MG63 (cell line): Measurements from ENCODE around the gene PTPRQ. TPM values are rescaled to one million over a fixed set of nuclear protein-coding genes. Genes with fewer than 3 reads are reported as not detected.

Experiments used
- DNase-seq: peaks from one replicate; pipeline ENCODE4 v3.0.0-alpha.2; 2020
- H3K27me3 ChIP-seq: fragments of 250-450 bp; sonication (Bioruptor Pico); 2 replicates; pipeline ENCODE4 v1.5.1; 2020; ENCODE audit warnings: mild to moderate bottlenecking, moderate library complexity
- H3K36me3 ChIP-seq: fragments of 250-450 bp; sonication (Bioruptor Pico); 2 replicates; pipeline ENCODE4 v1.5.1; 2020; ENCODE audit warnings: mild to moderate bottlenecking, moderate library complexity
- H3K4me3 ChIP-seq: fragments of 250-450 bp; sonication (Bioruptor Pico); 2 replicates; pipeline ENCODE4 v1.5.1; 2020; ENCODE audit warnings: mild to moderate bottlenecking, moderate library complexity
- H3K9me3 ChIP-seq: fragments of 250-450 bp; sonication (Bioruptor Pico); 2 replicates; pipeline ENCODE4 v1.5.1; 2020; ENCODE audit warnings: mild to moderate bottlenecking, moderate library complexity
- total RNA-seq: library from RNA; depleted of rRNA; stranded (reverse); fragments of >200 nt; shearing (Covaris generic); gene quantifications from 2 replicates; pipeline ENCODE4 v1.2.3, GENCODE V29; 2014; ENCODE audit warnings: low replicate concordance

PTPRQ gene
- total RNA-seq, 1 experiment from 2014 or later, result 4.0 TPM

DNA sequence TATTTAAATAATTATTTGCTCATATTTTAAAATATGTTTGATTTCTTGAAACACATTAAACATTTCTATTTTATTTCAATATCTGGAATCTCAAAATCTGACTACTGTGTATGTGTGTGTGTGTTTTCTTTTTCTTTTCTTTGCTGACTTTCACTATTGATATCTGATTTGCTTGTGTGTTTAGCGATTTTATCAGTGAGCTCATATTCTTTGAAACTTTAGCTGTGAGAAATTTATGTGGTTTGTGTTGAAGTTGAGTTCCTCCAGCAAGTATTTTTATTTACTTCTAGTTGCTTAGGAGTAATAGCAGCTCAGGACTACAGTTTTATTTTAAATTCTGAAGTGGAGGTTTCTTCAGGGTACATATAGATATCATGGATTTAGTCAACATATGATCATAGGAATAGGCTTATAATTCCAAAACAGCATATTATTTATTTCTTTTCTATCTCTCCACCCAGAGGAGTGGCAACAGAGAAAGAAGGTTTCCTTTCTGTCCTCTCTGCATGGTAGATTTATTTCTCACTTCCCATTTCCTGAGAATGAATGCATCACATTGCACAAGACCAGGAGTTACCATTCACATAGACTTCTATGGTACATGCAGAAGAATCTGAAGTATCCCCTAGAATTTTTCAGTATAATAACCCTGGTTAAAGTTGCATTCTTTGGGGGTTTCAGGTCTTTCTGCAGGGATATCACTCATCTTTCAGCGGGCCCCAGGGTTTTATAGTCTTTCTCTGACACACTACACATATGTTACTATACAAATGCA lies 60.5 kb downstream of the PTPRQ start:
- Histone ChIP-seq H3K36me3 (peaks cover 69% of the 10 kb centered on the region), H3K27me3 (no peaks in the 10 kb centered on the region), H3K4me3 (no peak overlapping the region), H3K9me3 (peaks cover 7% of the 10 kb centered on the region)
- no peak for DNase-seq

DNA sequence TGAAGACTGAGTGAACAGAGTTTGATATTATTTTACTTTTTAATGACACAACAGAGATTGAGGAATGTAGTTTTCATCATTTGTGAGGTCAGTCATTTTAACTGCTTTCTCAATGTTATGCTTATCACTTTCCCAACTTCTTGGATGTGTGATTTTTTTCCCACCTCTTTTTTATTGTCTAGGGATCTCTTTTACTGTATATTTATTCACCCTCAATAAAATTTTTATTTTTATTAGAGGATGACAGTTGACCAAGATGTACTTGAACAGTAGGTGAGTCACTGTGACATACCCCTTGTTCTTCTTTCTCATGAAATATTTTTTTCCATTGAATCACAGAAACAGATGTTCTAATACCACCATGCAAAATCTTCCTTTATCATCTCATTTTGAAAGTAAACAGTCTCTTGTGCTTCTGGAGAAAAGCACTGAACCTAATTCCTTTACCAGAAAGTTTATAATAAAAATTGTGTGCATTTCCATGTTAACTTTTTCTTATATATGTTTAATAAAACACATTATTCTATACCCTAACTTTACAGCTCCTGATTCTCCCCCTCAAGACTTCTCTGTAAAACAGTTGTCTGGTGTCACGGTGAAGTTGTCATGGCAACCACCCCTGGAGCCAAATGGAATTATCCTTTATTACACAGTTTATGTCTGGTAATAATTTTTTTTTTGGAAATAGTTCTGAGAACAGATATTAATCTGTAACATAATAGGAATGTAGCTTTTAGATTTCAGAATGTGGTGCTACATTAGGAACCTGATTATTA lies 65.9 kb downstream of the PTPRQ start:
- Histone ChIP-seq H3K9me3 (no peaks in the 10 kb centered on the region; the same call in 1 of the 2 replicates), H3K4me3 (no peak overlapping the region), H3K27me3 (no peaks in the 10 kb centered on the region), H3K36me3 (peaks cover 68% of the 10 kb centered on the region)
- DNase-seq, result peak; percentile 66

- H3K27me3 ChIP-seq, result no peaks in the 10 kb centered on the region
- H3K9me3 ChIP-seq, result peaks cover 7% of the 10 kb centered on the region
- no peak overlapping the region for H3K4me3 ChIP-seq
- H3K36me3 ChIP-seq, result peaks cover 67% of the 10 kb centered on the region
- DNase-seq, result no peak
These were observed 68.7 kb downstream of the PTPRQ start for GRCh38 chr12:80512781-80513180.

DNA sequence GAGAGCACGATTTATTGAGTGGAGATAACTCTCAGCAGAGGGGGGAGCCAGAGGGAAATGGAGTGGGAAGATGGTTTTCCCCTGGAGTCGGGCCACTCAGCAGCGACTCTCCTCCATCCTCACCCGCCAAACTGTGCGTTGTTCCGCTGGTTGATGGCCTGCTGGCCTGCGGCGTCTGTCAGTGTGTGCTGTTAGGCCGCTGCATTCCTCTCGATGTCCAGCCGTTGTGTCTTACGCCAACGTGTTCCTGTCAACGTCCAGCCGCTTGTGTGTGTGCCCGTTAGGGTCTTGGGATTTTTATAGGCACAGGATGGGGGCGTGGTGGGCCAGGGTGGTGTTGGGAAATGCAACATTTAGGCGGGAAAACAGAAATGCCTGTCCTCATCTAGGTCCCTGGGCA lies 69.2 kb downstream of the PTPRQ start:
- Histone ChIP-seq H3K4me3 (no peak overlapping the region), H3K27me3 (no peaks in the 10 kb centered on the region), H3K9me3 (peaks cover 10% of the 10 kb centered on the region), H3K36me3 (peaks cover 67% of the 10 kb centered on the region)
- DNase-seq, result no peak

GRCh38 chr12:80517655-80518054 lies 73.6 kb downstream of the PTPRQ start:
- Histone ChIP-seq H3K4me3 (no peak overlapping the region), H3K36me3 (peaks cover 79% of the 10 kb centered on the region), H3K9me3 (peaks cover 31% of the 10 kb centered on the region), H3K27me3 (no peaks in the 10 kb centered on the region)
- no peak for DNase-seq

DNA sequence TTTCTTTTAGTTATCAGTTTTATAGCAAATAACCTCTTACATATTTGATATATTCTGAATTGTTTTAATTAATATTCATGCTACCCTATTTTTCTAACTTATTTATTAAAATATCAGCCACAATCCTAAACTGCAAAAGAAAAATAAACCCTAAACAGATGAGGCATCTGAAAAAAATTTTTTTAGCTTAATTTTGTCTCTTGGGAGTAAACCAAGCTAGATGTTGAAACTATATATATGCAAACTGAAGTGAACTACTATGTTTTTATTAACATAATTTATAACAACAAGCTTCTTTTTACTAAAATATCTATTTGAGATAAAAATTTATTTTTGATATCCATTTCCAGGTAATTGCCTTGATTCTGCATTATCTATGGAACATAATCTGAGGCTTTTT lies 87.6 kb downstream of the PTPRQ start:
- Histone ChIP-seq H3K9me3 (no peaks in the 10 kb centered on the region), H3K36me3 (peaks cover 87% of the 10 kb centered on the region), H3K27me3 (no peaks in the 10 kb centered on the region), H3K4me3 (no peak overlapping the region)
- no peak for DNase-seq

- Histone ChIP-seq H3K9me3 (no peaks in the 10 kb centered on the region), H3K27me3 (no peaks in the 10 kb centered on the region)
- DNase-seq, result no peak
These were observed 95.0 kb downstream of the PTPRQ start for GRCh38 chr12:80539029-80539428.

GRCh38 chr12:80549298-80549697 lies 105.3 kb downstream of the PTPRQ start:
- no peak for DNase-seq
- no peak overlapping the region for H3K4me3 ChIP-seq
- peaks cover 8% of the 10 kb centered on the region for H3K36me3 ChIP-seq
- no peaks in the 10 kb centered on the region for H3K27me3 ChIP-seq
- no peaks in the 10 kb centered on the region for H3K9me3 ChIP-seq

More at GRCh38 chr12:80539029-80539428, 95.0 kb downstream of the PTPRQ start:
- Histone ChIP-seq H3K4me3 (peak overlapping the region; percentile 56), H3K36me3 (peaks cover 36% of the 10 kb centered on the region)

DNA sequence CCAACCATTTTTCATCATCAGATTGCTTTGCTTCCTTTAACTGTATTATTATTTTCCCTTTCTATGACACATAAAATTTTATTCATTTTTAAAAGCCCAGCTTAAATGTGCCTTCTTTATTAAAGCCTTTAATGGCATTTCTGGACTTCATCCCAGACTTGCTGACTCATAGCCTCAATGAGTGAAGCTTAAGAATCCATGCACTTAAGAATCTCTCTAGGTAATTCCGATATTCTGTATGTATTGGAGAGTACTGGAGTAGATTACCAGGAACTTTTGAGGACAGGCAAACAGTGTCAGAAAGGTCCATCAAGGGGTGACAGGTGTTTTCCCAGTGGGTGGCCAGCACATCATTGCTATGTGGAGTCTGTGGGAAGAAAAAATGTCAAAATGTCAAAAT lies 107.9 kb downstream of the PTPRQ start:
- DNase-seq, result peak; percentile 71
- Histone ChIP-seq H3K27me3 (no peaks in the 10 kb centered on the region), H3K9me3 (no peaks in the 10 kb centered on the region), H3K36me3 (peaks cover 14% of the 10 kb centered on the region), H3K4me3 (no peak overlapping the region)

GRCh38 chr12:80553316-80553715 lies 109.3 kb downstream of the PTPRQ start:
- peaks cover 10% of the 10 kb centered on the region for H3K36me3 ChIP-seq
- no peak overlapping the region for H3K4me3 ChIP-seq
- no peaks in the 10 kb centered on the region for H3K9me3 ChIP-seq
- H3K27me3 ChIP-seq, result no peaks in the 10 kb centered on the region
- DNase-seq, result peak; percentile 31

DNA sequence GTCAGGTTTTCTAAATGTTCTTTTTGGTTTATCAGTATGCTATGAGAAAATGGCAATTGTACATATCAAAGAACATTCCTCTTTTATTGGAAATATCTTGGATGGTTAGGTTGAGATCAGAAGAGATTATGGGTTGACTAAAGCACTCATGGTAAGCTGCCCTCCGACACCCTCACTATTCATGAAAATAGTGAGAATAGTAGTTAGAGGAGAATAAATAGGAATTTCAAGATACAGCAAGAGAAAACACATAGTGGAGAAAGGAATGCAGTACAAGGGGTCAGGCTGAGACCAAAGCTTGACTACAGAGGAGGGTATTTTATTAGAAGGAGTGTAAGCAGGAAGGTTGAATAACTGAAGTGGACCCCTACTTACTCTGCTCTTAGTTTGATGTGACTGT lies 112.5 kb downstream of the PTPRQ start:
- no peak for DNase-seq
- Histone ChIP-seq H3K9me3 (no peaks in the 10 kb centered on the region), H3K36me3 (peaks cover 14% of the 10 kb centered on the region), H3K4me3 (no peak overlapping the region), H3K27me3 (no peaks in the 10 kb centered on the region)

DNA sequence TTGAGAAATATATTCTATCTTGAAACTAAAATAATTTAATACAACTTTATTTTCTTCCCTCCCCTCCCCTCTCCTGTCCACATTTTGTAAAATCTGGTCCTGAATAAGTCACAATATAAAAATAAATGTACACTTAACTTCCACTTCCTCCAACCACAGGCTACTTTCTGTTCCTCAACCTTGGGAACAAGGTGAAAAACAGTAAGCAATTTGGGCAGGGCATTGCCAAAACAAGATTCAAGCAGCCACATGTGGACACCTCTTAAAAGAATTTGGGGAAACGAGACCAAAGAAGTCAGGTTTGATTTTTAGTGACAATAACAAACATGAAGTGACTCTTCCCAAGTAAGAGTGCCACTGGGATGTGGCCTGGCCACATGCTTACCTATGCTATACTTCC lies 115.7 kb downstream of the PTPRQ start:
- Histone ChIP-seq H3K27me3 (no peaks in the 10 kb centered on the region), H3K36me3 (peaks cover 14% of the 10 kb centered on the region), H3K4me3 (no peak overlapping the region), H3K9me3 (no peaks in the 10 kb centered on the region)
- DNase-seq, result no peak

GRCh38 chr12:80565271-80565670 lies 121.2 kb downstream of the PTPRQ start:
- Histone ChIP-seq H3K4me3 (no peak overlapping the region), H3K27me3 (no peaks in the 10 kb centered on the region), H3K36me3 (peaks cover 2% of the 10 kb centered on the region), H3K9me3 (peaks cover 4% of the 10 kb centered on the region)
- DNase-seq, result no peak

DNA sequence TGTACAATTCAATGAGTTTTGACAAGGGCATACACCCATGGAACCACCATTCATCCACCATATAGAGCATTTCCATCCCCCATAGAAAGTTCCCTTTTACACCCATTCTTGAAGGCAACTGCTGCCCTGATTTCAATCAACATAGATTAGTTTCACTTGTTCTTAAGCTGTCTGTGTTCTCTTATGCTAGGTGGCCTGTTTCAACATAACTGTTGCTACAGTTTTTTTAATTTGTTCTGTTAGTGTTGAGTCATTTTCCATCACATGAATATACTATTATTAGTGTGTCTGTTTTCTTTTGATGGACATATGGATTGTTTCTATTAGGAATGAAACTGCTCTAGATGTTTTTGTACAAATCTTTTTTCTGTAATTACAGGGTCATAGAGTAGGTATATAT lies 123.4 kb downstream of the PTPRQ start:
- no peak for DNase-seq
- no peaks in the 10 kb centered on the region for H3K27me3 ChIP-seq

GRCh38 chr12:80576641-80577418 lies 132.8 kb downstream of the PTPRQ start:
- Histone ChIP-seq H3K4me3 (no peak overlapping the region), H3K36me3 (peaks cover 17% of the 10 kb centered on the region), H3K27me3 (no peaks in the 10 kb centered on the region), H3K9me3 (peaks cover 6% of the 10 kb centered on the region; the same call in 1 of the 2 replicates)
- DNase-seq, result no peak

More for the DNA sequence above, 123.4 kb downstream of the PTPRQ start:
- Histone ChIP-seq H3K4me3 (no peak overlapping the region), H3K9me3 (peaks cover 14% of the 10 kb centered on the region), H3K36me3 (peaks cover 2% of the 10 kb centered on the region)

- Histone ChIP-seq H3K36me3 (peaks cover 12% of the 10 kb centered on the region), H3K9me3 (peaks cover 4% of the 10 kb centered on the region; the same call in 1 of the 2 replicates), H3K4me3 (peak overlapping the region; percentile 38), H3K27me3 (no peaks in the 10 kb centered on the region)
- DNase-seq, result no peak
These were observed 136.2 kb downstream of the PTPRQ start for GRCh38 chr12:80580254-80580653.

GRCh38 chr12:80581783-80582182 lies 137.7 kb downstream of the PTPRQ start:
- Histone ChIP-seq H3K36me3 (peaks cover 17% of the 10 kb centered on the region), H3K27me3 (no peaks in the 10 kb centered on the region), H3K9me3 (peaks cover 6% of the 10 kb centered on the region; the same call in 1 of the 2 replicates), H3K4me3 (no peak overlapping the region)
- DNase-seq, result no peak
